Adipose tissue (tissue), 3 donors: ENCODE measurements around the gene LMF2. TPM values are rescaled to one million over a fixed set of nuclear protein-coding genes. Genes with fewer than 3 reads are reported as not detected.

Source experiments
- H3K27ac ChIP-seq: one replicate; pipeline ENCODE4 v1.5.1; 2013; ENCODE audit warnings: low read depth, low read length
- WGBS, 3 donors: extraction: QIAGEN DNeasy Blood & Tissue Kit; methylation state at CpG; one replicate each; pipeline ENCODE4 v1.1.7; 2013; 5-methylcytosine and 5-hydroxymethylcytosine counted together
- polyA plus RNA-seq, 3 donors: library from polyadenylated mRNA; stranded (reverse); fragments of 200-250 nt; gene quantifications; one replicate each; pipeline ENCODE4 v1.2.3, GENCODE V29; 2013
- donor health status: healthy with polysubstance abuse.
- donor health status: Bipolar disorder and iron deficiency.
- donor health status: healthy.

The LMF2 gene
- polyA plus RNA-seq, 3 donors, result 49.6 to 95.8 (median 64.7) TPM

DNA sequence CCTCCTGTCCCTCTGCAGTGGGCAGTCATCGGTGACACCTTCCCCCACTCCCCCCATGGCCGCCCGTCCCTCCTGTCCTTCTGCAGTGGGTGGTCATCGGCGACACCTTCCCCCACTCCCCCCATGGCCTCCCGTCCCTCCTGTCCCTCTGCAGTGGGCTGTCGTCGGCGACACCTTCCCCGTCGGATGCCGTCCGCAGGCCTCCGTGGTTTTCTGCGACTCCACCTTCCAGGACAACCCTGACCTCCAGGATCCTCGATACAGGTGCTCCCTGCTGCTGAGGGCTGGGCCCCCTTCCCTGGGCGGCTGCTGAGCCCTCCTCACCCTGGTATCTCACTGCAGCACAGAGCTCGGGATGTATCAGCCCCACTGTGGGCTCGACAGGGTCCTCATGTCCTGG is 18.6 kb downstream of the LMF2 start:
- no peak overlapping the region for H3K27ac ChIP-seq
- 80 to 89% (median 81%) methylated on average over 18 to 19 of the region's 19 CpGs for WGBS, 3 donors

DNA sequence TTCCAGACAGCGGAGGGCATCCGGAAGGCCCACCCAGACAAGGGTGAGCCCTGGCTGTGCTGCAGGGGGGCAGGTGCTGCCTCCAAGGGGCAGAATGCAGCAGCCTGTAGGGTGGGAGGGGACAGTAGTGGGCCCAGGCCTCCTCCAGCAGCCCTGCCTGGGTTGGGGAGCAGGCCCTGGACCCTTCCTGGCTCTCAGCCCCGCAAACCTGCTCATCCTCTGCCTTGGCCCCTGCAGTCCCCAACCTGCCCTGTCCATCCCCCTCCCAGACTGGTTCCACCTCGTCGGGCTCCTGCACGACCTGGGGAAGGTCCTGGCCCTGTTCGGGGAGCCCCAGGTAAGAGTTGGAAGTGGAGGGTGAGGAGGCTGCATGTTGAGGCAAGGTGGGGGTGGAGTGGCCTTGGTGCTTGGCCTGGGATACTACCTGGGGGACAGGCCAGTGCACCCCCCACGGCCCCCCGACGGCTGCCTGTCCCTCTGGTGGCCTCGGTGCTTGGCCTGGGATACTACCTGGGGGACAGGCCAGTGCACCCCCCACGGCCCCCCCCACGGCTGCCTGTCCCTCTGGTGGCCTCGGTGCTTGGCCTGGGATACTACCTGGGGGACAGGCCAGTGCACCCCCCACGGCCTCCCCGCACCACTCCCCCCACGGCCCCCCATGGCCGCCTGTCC is 19.4 kb downstream of the LMF2 start:
- 75 to 82% (median 80%) methylated on average over 15 to 17 of the region's 18 CpGs for WGBS, 3 donors
- H3K27ac ChIP-seq, result no peak overlapping the region

DNA sequence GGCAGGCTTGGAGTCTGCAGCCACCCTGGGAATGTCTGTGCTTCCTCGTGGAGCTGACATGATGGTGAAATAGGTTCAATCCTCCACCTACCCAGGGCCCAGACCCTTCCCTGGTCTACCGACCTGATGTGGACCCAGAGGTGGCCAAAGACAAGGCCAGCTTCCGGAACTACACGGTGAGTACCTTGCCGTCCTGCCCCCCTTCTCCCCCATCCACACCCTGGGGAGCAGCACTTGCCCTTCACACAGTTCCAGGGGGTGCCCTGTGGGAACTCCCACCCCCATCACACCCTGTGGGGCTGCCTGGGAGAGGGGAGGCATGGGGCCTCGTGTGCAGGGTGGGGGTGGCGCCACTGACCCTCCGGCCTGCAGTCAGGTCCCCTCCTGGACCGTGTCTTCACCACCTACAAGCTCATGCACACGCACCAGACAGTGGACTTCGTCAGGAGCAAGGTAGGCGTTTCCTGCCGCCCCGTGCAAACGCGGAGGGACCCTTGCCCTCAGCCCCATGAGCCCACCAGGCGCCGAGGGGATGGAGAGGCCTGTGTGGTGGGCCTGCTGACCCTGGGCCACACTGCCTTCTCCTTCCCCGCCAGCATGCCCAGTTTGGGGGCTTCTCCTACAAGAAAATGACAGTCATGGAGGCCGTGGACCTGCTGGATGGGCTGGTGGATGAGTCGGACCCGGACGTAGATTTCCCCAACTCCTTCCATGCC is 20.1 kb downstream of the LMF2 start:
- H3K27ac ChIP-seq, result no peak overlapping the region

DNA sequence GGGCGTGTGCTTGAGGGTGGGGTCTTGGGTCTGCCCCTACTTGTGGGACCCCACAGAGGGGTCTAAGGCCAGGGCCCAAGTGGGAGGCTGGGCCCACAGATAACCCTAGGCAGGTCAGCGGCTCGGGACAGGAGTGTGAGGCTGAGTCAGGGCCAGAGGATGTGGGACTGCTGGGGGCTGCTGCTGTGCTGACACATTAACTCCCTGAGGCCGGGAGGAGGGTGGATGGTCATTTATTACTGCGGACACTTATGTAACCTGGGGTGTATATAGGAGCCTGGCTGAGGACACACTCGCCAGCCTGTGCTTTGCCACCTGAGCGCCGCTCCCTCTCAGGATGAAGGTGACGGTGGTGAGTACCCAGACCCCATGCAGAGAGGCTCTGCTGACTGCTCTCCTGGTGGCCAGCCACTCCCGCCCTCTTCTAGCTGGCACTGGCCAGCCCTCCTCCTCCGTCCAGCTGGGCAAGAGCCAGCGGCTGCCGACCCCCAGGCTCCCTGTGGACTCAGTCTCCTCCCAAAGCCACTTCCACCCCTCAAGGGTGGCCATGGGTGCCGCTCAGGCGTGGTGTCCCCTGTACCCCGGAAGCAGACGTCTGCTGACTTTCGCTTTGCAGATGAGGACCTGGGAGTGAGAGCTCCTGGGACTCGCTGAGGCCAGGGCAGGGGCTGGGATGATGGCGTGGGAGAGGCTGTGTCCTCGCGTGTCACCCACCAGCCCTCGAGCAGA is 20.8 kb downstream of the LMF2 start, which contains the start of gene MIOX:
Gene MIOX, plus strand, starts transcription at position 299 of the 729 bp plus-strand sequence. Its CDS starts 39 bp downstream, at position 338.
- no peak within 1 kb of the TSS for H3K27ac ChIP-seq
- 69 to 73% (median 71%) methylated on average over 23 of the region's 23 CpGs for WGBS, 3 donors

More for the DNA sequence above, 20.1 kb downstream of the LMF2 start:
- 80 to 89% (median 83%) methylated on average over 23 of the region's 23 CpGs for WGBS, 3 donors

DNA sequence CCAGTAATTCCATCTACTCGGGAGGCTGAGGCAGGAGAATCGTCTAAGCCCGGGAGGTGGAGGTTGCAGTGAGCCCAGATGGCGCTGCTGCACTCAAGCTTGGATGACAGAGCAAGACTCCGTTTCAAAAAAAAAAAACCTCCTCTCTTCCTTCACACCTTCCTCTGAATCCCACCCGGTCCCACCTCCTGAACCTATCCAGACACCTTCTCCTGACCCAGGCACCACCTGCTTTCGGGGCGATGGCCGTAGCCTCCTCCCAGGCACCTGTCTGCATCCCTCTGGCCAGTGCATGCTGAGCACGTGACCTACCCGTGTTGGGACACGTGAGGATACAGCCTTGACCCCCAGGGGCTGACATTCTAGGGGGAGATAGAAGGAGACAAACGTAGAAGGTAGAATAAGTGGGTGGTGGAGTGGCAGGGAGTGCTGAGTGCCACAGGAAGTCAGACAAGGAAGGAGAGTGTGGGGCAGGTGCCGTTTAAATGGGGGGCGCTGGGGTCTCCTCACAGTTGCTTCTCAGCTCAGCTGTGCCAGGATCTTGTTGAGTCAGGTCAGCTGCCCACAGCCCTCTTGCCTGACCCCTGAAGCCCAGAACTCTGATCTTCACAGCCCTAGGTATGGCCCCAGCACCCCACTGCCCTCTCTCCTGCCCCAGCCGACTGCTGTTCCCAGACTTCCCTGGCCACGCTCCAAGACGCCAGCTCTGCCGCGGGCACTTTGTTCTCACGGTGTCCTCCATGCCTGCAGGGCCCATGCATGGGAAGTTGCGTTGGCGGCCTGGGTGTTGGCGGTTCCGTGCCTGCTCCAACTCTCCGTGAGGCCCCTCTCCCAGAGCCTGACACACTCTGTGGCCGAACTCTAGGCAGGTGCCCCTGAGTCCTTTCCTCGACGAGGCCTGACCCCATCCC is 22.0 kb downstream of the LMF2 start:
- H3K27ac ChIP-seq, result no peak overlapping the region
- 39 to 66% (median 63%) methylated on average over 27 to 29 of the region's 29 CpGs for WGBS, 3 donors

DNA sequence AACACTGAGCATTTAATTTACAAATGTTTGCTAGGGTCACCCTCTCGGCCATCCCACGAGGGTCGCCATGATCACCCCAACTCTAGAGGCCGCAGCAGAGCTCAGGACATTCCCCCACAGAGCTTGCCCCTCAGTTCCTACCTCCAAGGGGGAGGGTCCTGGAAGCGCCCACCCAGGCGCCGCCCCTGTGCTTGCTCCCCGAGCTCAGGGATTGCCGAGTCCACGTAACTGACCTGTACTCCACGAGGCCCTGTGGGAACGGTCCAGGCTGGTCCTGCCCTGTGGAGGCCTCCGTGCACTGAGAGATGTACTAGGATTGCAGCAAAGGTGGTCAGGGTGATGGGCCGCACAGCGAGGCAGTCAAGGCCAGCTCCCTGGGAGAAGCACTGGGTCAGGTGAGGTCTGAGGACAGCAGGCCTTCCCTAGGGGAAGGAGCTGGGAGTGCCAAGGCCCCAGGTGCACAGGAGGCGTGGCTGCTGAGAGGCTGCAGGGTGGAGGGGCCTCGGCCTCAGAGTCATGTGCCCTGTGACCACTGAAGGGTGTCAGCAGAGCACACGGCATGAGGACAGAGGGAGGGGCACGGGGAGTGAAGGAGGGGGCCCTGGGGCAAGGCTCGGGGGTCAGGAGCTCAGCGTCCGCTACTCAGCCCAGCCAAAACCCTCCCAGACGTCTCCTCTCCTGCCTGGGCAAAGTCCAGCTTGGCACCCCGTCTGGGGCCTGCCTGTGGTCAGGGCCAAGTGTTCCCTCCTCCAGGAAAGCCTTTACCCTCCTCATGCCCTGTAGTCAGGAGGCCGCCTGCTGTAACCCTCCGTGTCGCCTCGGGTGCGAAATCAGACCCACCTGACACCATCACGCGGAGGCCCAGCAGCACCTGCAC is 23.3 kb downstream of the LMF2 start:
- no peak overlapping the region for H3K27ac ChIP-seq
- 47 to 87% (median 83%) methylated on average over 30 to 31 of the region's 31 CpGs for WGBS, 3 donors

DNA sequence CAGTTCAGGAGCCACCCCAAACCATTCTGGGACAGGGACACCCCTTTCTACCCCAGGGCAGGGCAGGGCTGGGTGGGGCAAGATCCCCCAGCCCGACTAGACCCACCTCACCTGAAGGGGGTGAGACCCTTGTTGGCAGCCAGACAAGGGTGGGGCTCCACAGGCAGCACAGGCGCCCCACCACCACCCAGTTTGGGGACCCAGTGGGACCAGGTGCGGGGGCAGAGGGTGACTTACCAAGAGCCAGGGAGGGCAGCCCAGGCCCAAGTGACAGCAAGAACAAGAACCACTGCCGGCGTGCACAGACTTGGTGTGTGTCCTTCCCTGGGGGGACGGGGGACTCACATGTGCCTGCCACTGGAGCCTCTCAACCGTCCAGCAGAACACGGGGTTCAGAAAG is 23.9 kb downstream of the LMF2 start:
- 53 to 92% (median 87%) methylated on average over 6 to 8 of the region's 8 CpGs for WGBS, 3 donors

DNA sequence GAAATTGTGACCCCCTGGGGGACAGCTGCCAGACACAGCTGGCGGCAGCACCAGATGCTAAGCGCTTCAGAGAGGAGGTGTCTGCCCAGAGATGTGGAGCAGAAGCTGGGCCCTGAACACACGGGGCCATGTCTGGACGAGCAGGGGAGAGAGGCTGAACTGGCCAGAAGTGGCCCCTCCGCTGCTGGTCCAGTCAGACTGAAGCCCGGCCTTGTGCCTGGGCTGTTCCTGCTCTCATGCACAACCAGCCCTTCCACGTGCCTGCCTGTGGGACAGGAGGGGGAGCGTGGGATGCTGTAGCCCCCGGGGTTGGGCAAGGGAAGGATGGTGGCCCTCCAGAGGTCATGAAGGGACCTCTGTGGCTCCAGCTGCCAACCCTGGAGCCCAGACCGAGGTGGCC is 24.4 kb downstream of the LMF2 start:
- WGBS, 3 donors, result 33 to 83% (median 80%) methylated on average over 10 of the region's 10 CpGs
- no peak overlapping the region for H3K27ac ChIP-seq

More for the DNA sequence above, 23.9 kb downstream of the LMF2 start:
- no peak overlapping the region for H3K27ac ChIP-seq

DNA sequence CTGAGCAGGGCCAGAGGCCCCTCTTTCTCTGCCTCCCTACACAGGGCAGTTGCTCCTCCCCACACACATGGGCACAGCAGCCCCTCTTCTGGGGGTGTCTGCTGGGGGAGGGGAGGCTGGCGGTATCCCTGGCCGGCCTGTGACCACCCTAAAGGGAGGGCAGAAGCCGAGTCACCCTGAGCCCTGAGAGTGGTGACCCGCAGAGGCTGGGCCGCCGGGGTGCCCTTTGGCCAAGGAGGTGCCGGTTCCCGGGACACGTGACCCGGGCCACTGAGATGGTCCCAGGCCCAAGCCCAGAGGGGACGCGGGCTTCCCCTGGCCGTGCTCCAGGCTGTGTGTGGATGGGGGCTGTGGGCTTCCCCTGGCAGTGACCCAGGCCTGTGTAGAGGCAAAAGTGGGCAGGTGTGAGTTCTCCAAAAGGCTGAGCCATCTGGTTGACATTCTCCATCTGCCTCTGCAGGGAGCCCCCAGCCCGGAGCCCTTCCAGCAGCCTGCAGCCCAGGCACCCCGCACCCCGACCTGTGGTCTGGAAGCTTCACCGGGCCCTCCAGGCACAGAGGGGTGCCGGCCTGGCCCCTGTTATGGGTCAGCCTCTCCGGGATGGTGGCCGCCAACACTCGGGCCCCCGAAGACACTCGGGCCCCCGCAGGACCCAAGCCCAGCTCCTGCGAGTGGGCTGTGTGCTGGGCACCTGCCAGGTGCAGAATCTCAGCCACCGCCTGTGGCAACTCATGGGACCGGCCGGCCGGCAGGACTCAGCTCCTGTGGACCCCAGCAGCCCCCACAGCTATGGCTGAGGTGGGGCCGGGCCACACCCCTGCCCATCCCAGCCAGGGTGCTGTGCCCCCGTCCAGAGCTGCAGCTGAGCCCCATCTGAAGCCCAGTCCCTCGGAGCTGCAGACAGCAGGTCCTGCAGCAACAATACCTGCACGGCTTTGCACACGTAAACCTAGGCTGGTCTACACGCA is 25.1 kb downstream of the LMF2 start:
- 41 to 60% (median 58%) methylated on average over 33 to 35 of the region's 35 CpGs for WGBS, 3 donors
- no peak overlapping the region for H3K27ac ChIP-seq

DNA sequence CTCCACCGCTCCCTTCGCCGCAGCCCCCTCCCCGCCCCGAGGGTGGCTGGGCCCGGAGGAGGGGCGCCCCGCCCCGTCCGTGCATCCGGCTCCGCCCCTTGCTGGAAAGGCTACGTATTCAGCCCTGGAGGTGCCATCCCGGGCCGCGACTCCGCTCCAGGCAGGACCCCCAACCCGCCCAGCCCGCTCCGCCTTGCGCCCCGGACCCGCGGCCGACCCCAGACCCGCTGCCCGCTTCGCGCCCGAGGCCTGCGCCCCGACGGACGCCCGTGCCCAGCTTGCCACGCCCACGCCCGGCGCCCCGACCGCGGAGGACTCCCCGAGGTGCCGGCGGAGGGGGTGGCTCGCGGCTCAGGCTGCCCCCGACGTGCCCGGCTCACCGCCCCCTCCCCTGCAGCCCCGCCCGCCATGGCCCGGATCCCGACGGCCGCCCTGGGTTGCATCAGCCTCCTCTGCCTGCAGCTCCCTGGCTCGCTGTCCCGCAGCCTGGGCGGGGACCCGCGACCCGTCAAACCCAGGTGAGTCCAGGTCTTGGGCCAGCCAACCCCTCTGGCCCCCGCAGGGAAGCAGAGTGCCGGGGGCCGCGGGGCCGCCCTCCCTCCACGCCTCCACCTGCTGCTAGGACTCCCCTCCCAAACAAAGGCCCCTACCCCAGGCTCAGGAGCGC is 25.9 kb downstream of the LMF2 start, which contains the start of gene ADM2:
Gene ADM2, plus strand, starts transcription at position 104 of the 667 bp plus-strand sequence. Its CDS starts 305 bp downstream, at position 409.
- no peak within 1 kb of the TSS for H3K27ac ChIP-seq
- 2 to 3% (median 2%) methylated on average over 39 to 70 of the region's 70 CpGs for WGBS, 3 donors

DNA sequence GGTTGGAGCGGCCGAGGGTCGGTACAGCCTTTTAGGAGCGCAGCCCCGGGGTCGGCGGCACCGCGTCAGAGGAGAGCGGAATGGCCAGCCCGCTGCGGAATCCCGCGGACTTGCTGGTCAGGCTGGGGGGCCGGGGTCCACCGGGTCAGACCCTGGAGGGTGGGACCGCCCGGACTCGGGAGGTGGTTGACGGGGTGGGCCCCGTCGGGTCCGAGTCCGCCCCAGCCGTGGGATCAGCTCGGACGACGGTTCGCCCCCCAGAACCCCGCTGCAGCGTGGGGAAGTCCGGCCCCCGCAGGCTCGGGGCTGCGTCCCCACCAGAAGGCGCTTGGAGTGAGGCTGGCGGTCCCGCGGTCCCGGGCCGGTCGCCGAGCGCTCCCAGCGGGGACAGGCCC is 26.5 kb downstream of the LMF2 start:
- no peak overlapping the region for H3K27ac ChIP-seq
- 2 to 9% (median 3%) methylated on average over 35 to 45 of the region's 45 CpGs for WGBS, 3 donors

DNA sequence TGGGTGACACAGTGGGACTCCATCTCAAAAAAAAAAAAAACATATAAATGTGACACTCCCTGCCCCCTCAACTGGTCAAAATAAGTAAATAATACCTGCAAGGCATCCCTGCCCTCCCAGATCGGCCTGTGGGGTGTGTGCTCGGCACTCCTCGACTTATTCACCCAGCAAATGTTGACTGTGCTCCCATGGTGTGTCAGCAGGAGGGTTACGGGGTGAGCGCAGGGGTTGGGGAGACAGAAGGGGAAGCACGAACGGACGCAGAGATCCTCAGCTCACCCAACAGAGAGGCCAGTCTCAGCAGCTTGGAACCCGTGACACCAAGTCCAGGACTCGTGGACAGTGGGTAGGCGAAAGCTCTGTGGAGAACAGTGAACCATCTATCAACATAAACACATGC is 27.8 kb downstream of the LMF2 start:
- WGBS, 3 donors, result 60 to 70% (median 64%) methylated on average over 11 of the region's 11 CpGs
- H3K27ac ChIP-seq, result no peak overlapping the region

DNA sequence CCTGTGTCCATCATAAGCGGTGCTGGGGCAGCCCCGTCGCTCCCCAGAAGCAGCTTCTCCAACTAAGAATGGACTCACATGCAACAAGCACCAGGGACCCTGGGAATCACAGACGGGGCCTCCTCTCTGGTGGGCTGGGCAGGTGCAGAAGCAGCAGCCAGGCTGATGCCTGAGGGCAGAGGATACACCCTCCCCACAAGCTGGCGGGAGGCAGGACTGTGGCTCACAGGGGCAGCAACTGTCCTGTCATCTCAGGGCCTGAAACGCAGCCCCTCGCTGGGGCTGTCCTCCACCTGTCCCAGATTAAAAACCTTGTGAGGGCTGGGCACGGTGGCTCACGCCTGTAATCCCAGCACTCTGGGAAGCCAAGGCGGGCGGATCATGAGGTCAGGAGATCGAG is 29.6 kb downstream of the LMF2 start:
- no peak overlapping the region for H3K27ac ChIP-seq
- 92 to 94% (median 94%) methylated on average over 12 of the region's 12 CpGs for WGBS, 3 donors

DNA sequence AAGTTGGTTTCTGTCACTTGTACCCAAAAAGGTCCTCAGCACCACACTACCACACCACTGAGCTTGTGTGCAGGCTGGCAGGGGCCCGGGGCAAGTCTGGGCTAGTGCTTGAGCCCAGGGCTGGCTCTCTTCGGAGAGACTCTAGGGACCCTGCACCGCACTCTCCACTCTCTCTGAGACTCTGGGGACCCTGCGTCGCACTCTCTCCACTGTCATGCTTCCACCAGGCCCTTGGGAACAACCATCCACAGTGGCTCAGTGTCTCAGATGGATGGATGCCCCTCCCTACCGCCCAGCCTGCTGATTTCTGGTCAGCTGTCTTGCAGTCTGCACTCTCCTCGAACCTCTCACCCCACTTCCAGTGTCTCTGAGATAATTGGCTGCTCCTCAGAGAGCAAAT is 30.6 kb downstream of the LMF2 start:
- no peak overlapping the region for H3K27ac ChIP-seq
- WGBS, 3 donors, result 75 to 80% (median 79%) methylated on average over 7 of the region's 7 CpGs

DNA sequence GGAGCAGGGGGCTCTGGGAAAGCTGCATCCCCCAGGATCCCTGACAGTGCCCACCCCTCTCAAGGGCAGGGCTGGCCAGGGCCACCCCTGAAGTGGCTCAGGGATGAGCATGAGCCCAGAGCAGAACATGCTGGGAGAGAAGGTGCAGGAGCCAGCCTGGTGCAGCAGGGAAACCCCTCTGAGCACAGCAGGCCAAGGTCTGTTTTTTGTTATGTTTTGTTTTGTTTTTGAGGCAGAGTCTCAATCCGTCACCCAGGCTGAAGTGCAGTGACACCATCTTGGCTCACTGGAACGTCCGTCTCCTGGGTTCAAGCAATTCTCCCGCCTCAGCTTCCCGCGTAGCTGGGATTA is 31.9 kb downstream of the LMF2 start:
- WGBS, 3 donors, result 85 to 92% (median 89%) methylated on average over 6 of the region's 6 CpGs
- H3K27ac ChIP-seq, result no peak overlapping the region
